ENCODE data around the gene GPX3.

GPX3 gene

DNA sequence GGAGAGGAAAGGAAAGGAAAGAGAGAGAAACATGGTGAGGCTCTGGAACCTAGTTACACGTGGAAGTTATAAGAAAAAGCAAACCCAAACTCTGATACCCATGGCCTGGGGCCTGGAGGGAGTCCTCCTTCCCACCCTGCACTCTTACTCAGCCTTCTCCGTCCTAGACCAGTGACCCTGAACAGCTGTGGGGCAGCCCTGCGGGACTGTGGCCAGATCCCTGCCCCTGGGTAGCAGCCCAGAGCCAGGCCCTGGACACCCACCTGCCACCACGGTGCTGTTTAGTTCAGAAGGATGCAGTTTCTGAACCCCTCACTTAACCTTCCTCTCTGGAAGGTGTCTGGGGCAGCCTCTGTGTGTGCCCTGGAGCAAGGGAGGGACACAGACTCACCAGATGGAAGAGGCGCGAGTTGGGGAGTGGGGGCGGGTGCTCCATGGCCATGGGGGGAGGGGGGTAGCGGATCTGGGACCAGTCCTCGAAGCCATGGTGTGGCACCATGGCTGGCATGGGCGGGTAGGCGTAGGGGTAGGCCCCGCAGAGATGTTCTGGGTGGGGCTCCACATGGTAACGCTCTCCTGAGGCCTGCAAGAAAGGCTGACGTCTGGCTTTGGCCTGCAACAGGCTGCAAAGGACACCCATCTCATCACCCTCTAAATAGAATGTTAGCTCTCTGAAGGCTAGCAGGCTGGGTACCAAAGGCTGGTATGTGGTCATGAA is 13.0 kb downstream of the GPX3 start:
- H3K79me1 ChIP-seq (ENCODE audit: low read depth, low read length) = no peaks in the 10 kb centered on the region
- H2BK120ac ChIP-seq (ENCODE audit: low read depth, low read length) = no peak overlapping the region
- H4K91ac ChIP-seq (ENCODE audit: low read depth, low read length, poor library complexity) = no peak overlapping the region
- no peak overlapping the region for H2BK5ac ChIP-seq (ENCODE audit: low read length)
- no peak overlapping the region for H2AK5ac ChIP-seq (ENCODE audit: low read depth, low read length)
- no peak overlapping the region for H3K4ac ChIP-seq (ENCODE audit: low read length)
- H3K9me3 ChIP-seq (replicated peaks in 1 of 2; ENCODE audit: control insufficient read depth in 2 of 2, insufficient read depth in 1 of 2, low read depth in 1 of 2, low read length in 2 of 2) = no peaks in the 10 kb centered on the region
- no peak overlapping the region for H3K4me2 ChIP-seq (ENCODE audit: insufficient read depth, low read length, poor library complexity, severe bottlenecking)
- no peak overlapping the region for H3K23ac ChIP-seq (ENCODE audit: low read depth, low read length, poor library complexity)
- H4K8ac ChIP-seq (ENCODE audit: low read depth, low read length) = no peak overlapping the region
- no peak overlapping the region for H2AFZ ChIP-seq (ENCODE audit: low read length)
- no peak overlapping the region for H3K18ac ChIP-seq (ENCODE audit: low read length)
- H3K36me3 ChIP-seq (replicated peaks in 1 of 2; ENCODE audit: control insufficient read depth in 2 of 2, insufficient read depth in 2 of 2, low read length in 2 of 2) = peaks cover 20 to 71% of the 10 kb centered on the region in 2 donors
- H3K14ac ChIP-seq (ENCODE audit: low read length) = no peak overlapping the region
- H3K4me3 ChIP-seq (ENCODE audit: low read length in 2 of 2) = no peak overlapping the region
- H3K4me1 ChIP-seq (ENCODE audit: control insufficient read depth in 2 of 2, insufficient read depth in 1 of 2, low read depth in 1 of 2, low read length in 2 of 2) = no peaks in the 10 kb centered on the region
- peak overlapping the region; percentile 31 for H3K9ac ChIP-seq (ENCODE audit: low read depth, low read length, poor library complexity)
- DNase-seq (ENCODE audit: low spot score) = no peak
- no peak overlapping the region for H2BK15ac ChIP-seq (ENCODE audit: low read length)
- no peak overlapping the region for H2BK12ac ChIP-seq (ENCODE audit: low read length)
- H3K27me3 ChIP-seq (ENCODE audit: control insufficient read depth in 3 of 3, insufficient read depth in 3 of 3, low read depth in 1 of 3, low read length in 3 of 3) = no peaks in the 10 kb centered on the region
- no peak overlapping the region for H3K27ac ChIP-seq (replicated peaks; ENCODE audit: low read length)
- no CpG with 5 or more reads among the region's 14 CpGs for WGBS, 2 donors (ENCODE audit: extremely low coverage in 2 of 2, insufficient read length in 2 of 2, insufficient replicate concordance in 1 of 2)

DNA sequence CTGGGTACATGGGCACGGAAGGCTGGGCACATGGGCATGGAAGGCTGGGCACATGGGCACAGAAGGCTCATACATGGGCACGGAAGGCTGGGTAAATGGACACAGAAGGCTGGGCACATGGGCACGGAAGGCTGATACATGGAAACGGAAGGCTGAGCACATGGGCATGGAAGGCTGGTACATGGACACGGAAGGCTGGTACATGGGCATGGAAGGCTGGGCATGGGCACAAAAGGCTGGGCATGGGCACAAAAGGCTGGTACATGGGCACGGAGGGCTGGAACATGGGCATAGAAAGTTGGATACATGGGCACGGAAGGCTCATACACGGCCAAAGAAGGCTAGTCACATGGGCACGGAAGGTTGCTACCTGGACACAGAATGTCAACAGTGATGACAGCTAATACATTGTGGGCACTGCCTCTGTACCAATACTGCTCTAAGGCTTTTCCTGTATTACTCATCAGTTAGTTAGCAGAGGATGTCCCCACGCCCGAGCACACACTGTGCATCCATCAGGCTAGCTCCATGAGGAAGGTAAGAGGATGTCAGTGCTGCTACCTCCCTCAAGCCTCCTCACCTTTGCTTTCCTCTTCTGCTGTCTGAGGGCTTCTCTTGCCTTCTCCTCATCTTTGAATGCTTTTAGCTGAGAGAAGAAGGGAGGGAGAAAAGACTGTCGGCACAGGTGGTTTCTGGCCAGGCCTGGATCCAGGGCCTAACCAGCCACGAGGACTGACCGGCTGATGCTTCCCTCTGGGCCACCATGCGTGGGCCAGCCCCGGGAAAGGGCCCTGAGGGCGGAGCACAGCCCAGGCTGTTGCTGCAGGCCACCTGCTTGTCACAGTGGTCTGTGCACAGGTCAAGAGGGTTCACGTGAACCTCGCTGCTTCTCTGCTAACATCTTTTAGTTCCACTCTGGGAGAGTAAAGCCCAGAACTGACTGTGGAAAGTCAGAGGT is 14.3 kb downstream of the GPX3 start:
- Histone ChIP-seq H4K91ac (ENCODE audit: low read depth, low read length, poor library complexity) (no peak overlapping the region), H2AFZ (ENCODE audit: low read length) (no peak overlapping the region), H3K9ac (ENCODE audit: low read depth, low read length, poor library complexity) (no peak overlapping the region), H2BK12ac (ENCODE audit: low read length) (no peak overlapping the region), H3K79me1 (ENCODE audit: low read depth, low read length) (no peaks in the 10 kb centered on the region), H3K36me3 (replicated peaks in 1 of 2; ENCODE audit: control insufficient read depth in 2 of 2, insufficient read depth in 2 of 2, low read length in 2 of 2) (peaks cover 23 to 71% of the 10 kb centered on the region in 2 donors), H3K9me3 (replicated peaks in 1 of 2; ENCODE audit: control insufficient read depth in 2 of 2, insufficient read depth in 1 of 2, low read depth in 1 of 2, low read length in 2 of 2) (no peaks in the 10 kb centered on the region), H3K27ac (replicated peaks; ENCODE audit: low read length) (no peak overlapping the region), H3K4me2 (ENCODE audit: insufficient read depth, low read length, poor library complexity, severe bottlenecking) (no peak overlapping the region), H3K4ac (ENCODE audit: low read length) (no peak overlapping the region), H4K8ac (ENCODE audit: low read depth, low read length) (no peak overlapping the region), H3K14ac (ENCODE audit: low read length) (no peak overlapping the region), H3K23ac (ENCODE audit: low read depth, low read length, poor library complexity) (peak overlapping the region; percentile 30), H3K4me3 (ENCODE audit: low read length in 2 of 2) (peak overlapping the region in 1 of 2 donors; percentile 52), H3K27me3 (ENCODE audit: control insufficient read depth in 3 of 3, insufficient read depth in 3 of 3, low read depth in 1 of 3, low read length in 3 of 3) (no peaks in the 10 kb centered on the region), H2BK15ac (ENCODE audit: low read length) (no peak overlapping the region), H2BK120ac (ENCODE audit: low read depth, low read length) (no peak overlapping the region), H3K4me1 (ENCODE audit: control insufficient read depth in 2 of 2, insufficient read depth in 1 of 2, low read depth in 1 of 2, low read length in 2 of 2) (no peaks in the 10 kb centered on the region), H3K18ac (ENCODE audit: low read length) (no peak overlapping the region), H2BK5ac (ENCODE audit: low read length) (no peak overlapping the region), H2AK5ac (ENCODE audit: low read depth, low read length) (no peak overlapping the region)
- no peak for DNase-seq (ENCODE audit: low spot score)
- no CpG with 5 or more reads among the region's 19 CpGs for WGBS, 2 donors (ENCODE audit: extremely low coverage in 2 of 2, insufficient read length in 2 of 2, insufficient replicate concordance in 1 of 2)

DNA sequence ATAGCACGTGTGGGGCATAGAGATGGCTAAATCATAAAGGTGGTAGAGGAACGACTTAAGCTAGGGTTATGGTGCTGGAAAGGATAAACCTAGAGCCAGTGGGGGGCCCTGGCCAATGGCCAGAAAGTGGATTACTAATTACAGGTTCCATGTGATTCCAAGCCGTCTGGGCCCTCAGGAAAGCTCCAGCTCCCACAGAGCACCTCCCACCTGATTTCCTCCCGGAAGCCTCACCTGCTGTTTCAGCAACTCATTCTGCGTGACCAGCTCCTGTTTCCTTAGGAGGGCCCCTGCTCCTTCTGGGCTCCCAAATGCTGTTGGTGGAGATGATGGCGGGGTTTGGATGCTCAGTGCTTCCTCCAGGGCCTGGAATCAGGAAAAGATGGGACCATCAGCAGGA is 16.2 kb downstream of the GPX3 start:
- no peak overlapping the region for H3K4me3 ChIP-seq (ENCODE audit: low read length in 2 of 2)
- WGBS, 2 donors (ENCODE audit: extremely low coverage in 2 of 2, insufficient read length in 2 of 2, insufficient replicate concordance in 1 of 2) = no CpG with 5 or more reads among the region's 6 CpGs
- no peak for DNase-seq (ENCODE audit: low spot score)
- no peak overlapping the region for H2AFZ ChIP-seq (ENCODE audit: low read length)
- no peak overlapping the region for H3K9ac ChIP-seq (ENCODE audit: low read depth, low read length, poor library complexity)
- H3K18ac ChIP-seq (ENCODE audit: low read length) = no peak overlapping the region
- no peak overlapping the region for H3K27ac ChIP-seq (replicated peaks; ENCODE audit: low read length)
- H3K36me3 ChIP-seq (replicated peaks in 1 of 2; ENCODE audit: control insufficient read depth in 2 of 2, insufficient read depth in 2 of 2, low read length in 2 of 2) = peaks cover 18 to 73% of the 10 kb centered on the region in 2 donors
- H3K9me3 ChIP-seq (replicated peaks in 1 of 2; ENCODE audit: control insufficient read depth in 2 of 2, insufficient read depth in 1 of 2, low read depth in 1 of 2, low read length in 2 of 2) = no peaks in the 10 kb centered on the region
- H2BK15ac ChIP-seq (ENCODE audit: low read length) = no peak overlapping the region
- H3K23ac ChIP-seq (ENCODE audit: low read depth, low read length, poor library complexity) = no peak overlapping the region
- H2BK12ac ChIP-seq (ENCODE audit: low read length) = no peak overlapping the region
- H3K4me1 ChIP-seq (ENCODE audit: control insufficient read depth in 2 of 2, insufficient read depth in 1 of 2, low read depth in 1 of 2, low read length in 2 of 2) = no peaks in the 10 kb centered on the region
- H2BK120ac ChIP-seq (ENCODE audit: low read depth, low read length) = no peak overlapping the region
- H3K14ac ChIP-seq (ENCODE audit: low read length) = no peak overlapping the region
- no peak overlapping the region for H2BK5ac ChIP-seq (ENCODE audit: low read length)
- no peak overlapping the region for H3K4me2 ChIP-seq (ENCODE audit: insufficient read depth, low read length, poor library complexity, severe bottlenecking)
- no peak overlapping the region for H3K4ac ChIP-seq (ENCODE audit: low read length)
- no peak overlapping the region for H2AK5ac ChIP-seq (ENCODE audit: low read depth, low read length)
- no peak overlapping the region for H4K8ac ChIP-seq (ENCODE audit: low read depth, low read length)
- H3K79me1 ChIP-seq (ENCODE audit: low read depth, low read length) = no peaks in the 10 kb centered on the region
- no peaks in the 10 kb centered on the region for H3K27me3 ChIP-seq (ENCODE audit: control insufficient read depth in 3 of 3, insufficient read depth in 3 of 3, low read depth in 1 of 3, low read length in 3 of 3)
- no peak overlapping the region for H4K91ac ChIP-seq (ENCODE audit: low read depth, low read length, poor library complexity)
